Neural progenitor cell (in vitro differentiated cells): ENCODE measurements around the gene COMTD1.

Source experiments
- CTCF ChIP-seq: fragments of 200-600 bp; sonication (generic); IDR thresholded peaks from 2 replicates; pipeline ENCODE4 v1.5.1; 2017; ENCODE audit warnings: antibody characterized with exemption, mild to moderate bottlenecking
- EZH2 ChIP-seq: fragments of 200-600 bp; sonication (generic); IDR thresholded peaks from 2 replicates; pipeline ENCODE4 v1.6.1; 2017; ENCODE audit warnings: antibody characterized with exemption, mild to moderate bottlenecking, moderate library complexity
- EZH2phosphoT487 ChIP-seq: fragments of 200-600 bp; sonication (generic); IDR thresholded peaks from 2 replicates; pipeline ENCODE4 v1.6.1; 2017; ENCODE audit warnings: antibody characterized with exemption

DNA sequence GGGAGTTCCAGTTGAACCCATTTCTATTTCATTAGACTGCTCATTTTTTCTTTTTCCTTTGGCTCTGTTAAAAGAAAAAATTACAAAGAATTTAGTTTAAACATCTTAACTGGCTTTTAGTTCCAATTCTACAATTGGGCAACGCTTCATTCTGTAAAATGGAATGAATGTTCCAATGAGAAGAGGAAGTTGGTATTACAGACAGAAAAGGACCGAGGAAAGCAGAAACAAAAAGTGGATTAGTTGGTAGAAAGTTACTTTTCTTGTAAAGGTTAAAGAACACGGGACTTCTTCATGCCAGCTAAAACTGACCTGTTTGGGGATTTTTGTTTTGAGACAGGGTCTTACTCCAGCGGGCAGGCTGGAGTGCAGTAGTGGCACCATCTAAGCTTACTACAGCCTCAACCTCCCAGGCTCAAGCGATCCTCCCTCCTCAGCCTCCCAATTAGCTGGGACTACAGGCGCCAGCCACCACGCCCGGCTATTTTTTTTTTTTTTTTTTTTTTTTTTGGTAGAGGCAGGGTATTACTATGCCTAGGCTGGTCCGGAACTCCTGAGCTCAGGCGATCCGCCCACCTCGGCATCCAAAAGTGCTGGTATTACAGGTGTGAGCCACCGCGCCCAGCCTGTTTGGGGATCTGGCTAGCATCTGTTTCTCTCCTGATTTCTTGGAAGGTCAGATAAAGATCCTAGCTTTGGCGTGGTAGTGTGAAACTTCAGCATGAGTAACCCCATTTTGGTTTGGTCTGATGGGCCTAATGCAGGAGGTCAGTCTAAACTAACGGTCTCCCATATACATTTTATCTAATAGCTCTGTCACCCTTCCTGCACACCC is 26.5 kb downstream of the COMTD1 start:
- TF ChIP-seq CTCF (no peak), EZH2 (no peak), EZH2phosphoT487 (no peak)
